Thyroid gland (tissue), 4 donors: ENCODE measurements around the gene DGKQ. TPM values are rescaled to one million over a fixed set of nuclear protein-coding genes. Genes with fewer than 3 reads are reported as not detected.

Experiments used
- DNase-seq, 2 donors: peaks; one replicate each; pipeline ENCODE4 v3.0.0-alpha.2; 2019
- H3K27ac ChIP-seq, 3 donors: fragments of 200-600 bp; sonication (generic); 1 replicate in 2 of 3; 2 replicates in 1 of 3; pipeline ENCODE4 v1.5.1; 2016 to 2019; ENCODE audit warnings: mild to moderate bottlenecking in 1 of 3, moderate library complexity in 1 of 3
- H3K27me3 ChIP-seq: fragments of 200-600 bp; sonication (generic); one replicate; pipeline ENCODE4 v1.5.1; 2019
- H3K36me3 ChIP-seq, 2 donors: fragments of 200-600 bp; sonication (generic); one replicate each; pipeline ENCODE4 v1.5.1; 2016 to 2019
- H3K4me1 ChIP-seq, 2 donors: fragments of 200-600 bp; sonication (generic); one replicate each; pipeline ENCODE4 v1.5.1; 2017 to 2019
- H3K4me3 ChIP-seq, 3 donors: fragments of 200-600 bp; sonication (generic); replicated peaks in 1 of 3; 1 replicate in 2 of 3; 2 replicates in 1 of 3; pipeline ENCODE4 v1.5.1; 2016; ENCODE audit warnings: mild to moderate bottlenecking in 1 of 3
- H3K9me3 ChIP-seq: fragments of 200-600 bp; sonication (generic); one replicate; pipeline ENCODE4 v1.5.1; 2017
- POLR2A ChIP-seq, 2 donors: fragments of 450-650 bp; IDR thresholded peaks; one replicate each; pipeline ENCODE4 v1.6.1; 2017; ENCODE audit warnings: antibody characterized with exemption in 2 of 2, mild to moderate bottlenecking in 2 of 2, moderate library complexity in 1 of 2
- WGBS, 2 donors: methylation state at CpG; one replicate each; pipeline ENCODE4 v1.1.5; 2017; 5-methylcytosine and 5-hydroxymethylcytosine counted together
- intact Hi-C: fragments of 100-400 bp; cut with DNase I; formaldehyde crosslinking; loops from one replicate; pipeline ENCODE4 v1.15.1; 2023
- total RNA-seq, 4 donors: library from RNA; depleted of rRNA; stranded (reverse); fragments of >200 nt; gene quantifications; one replicate each; pipeline ENCODE4 v1.2.3, GENCODE V29; 2016
- TF ChIP-seq, protein P1 (sequence below), 6 experiments: fragments of 200-600 bp in 3 of 6; fragments of 450-650 bp in 3 of 6; sonication (generic) in 3 of 6; IDR thresholded peaks; one replicate each; pipeline ENCODE4 v1.5.1; 2016 to 2019; ENCODE audit warnings: antibody characterized with exemption in 6 of 6, mild to moderate bottlenecking in 2 of 6, inconsistent platforms in 1 of 6, moderate library complexity in 1 of 6

DGKQ gene
- total RNA-seq, 4 donors from 2014 or later = 10.2 to 17.0 (median 11.6) TPM

DNA sequence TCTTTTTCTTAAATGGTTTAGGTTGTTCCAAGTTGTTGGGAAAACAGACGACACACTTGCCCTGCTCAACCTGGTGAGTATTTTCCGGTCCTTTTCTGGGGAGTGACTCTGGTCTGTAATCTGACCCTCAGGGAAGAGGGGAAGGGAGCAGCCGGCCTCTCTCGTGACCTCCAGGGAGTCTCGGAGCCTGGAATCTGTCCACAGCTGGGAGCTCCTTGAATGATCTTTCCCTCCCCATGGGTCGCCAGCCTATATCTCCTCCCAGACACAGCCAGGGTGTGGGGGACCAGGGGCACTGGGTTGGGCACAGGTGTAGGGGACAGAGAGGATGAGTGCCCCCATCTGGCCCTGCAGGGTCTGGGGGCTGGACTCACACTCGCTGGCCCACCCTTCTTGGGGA, 22.2 kb downstream of the DGKQ start:
- no peak overlapping the region for H3K27ac ChIP-seq
- intact Hi-C loops = no loop called here
- no peaks in the 10 kb centered on the region for H3K4me1 ChIP-seq
- no peaks in the 10 kb centered on the region for H3K9me3 ChIP-seq
- H3K27me3 ChIP-seq = no peaks in the 10 kb centered on the region
- TF ChIP-seq, protein P1, sequence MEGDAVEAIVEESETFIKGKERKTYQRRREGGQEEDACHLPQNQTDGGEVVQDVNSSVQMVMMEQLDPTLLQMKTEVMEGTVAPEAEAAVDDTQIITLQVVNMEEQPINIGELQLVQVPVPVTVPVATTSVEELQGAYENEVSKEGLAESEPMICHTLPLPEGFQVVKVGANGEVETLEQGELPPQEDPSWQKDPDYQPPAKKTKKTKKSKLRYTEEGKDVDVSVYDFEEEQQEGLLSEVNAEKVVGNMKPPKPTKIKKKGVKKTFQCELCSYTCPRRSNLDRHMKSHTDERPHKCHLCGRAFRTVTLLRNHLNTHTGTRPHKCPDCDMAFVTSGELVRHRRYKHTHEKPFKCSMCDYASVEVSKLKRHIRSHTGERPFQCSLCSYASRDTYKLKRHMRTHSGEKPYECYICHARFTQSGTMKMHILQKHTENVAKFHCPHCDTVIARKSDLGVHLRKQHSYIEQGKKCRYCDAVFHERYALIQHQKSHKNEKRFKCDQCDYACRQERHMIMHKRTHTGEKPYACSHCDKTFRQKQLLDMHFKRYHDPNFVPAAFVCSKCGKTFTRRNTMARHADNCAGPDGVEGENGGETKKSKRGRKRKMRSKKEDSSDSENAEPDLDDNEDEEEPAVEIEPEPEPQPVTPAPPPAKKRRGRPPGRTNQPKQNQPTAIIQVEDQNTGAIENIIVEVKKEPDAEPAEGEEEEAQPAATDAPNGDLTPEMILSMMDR (IDR thresholded peaks at IDR 0.05) = no peak
- TF ChIP-seq POLR2A (IDR thresholded peaks at IDR 0.05) = no peak
- H3K4me3 ChIP-seq = no peak overlapping the region
- H3K36me3 ChIP-seq = peaks cover 0 to 6% of the 10 kb centered on the region in 2 donors
- WGBS, 2 donors = 85 to 90% methylated on average over 6 to 7 of the region's 7 CpGs
- no peak for DNase-seq

DNA sequence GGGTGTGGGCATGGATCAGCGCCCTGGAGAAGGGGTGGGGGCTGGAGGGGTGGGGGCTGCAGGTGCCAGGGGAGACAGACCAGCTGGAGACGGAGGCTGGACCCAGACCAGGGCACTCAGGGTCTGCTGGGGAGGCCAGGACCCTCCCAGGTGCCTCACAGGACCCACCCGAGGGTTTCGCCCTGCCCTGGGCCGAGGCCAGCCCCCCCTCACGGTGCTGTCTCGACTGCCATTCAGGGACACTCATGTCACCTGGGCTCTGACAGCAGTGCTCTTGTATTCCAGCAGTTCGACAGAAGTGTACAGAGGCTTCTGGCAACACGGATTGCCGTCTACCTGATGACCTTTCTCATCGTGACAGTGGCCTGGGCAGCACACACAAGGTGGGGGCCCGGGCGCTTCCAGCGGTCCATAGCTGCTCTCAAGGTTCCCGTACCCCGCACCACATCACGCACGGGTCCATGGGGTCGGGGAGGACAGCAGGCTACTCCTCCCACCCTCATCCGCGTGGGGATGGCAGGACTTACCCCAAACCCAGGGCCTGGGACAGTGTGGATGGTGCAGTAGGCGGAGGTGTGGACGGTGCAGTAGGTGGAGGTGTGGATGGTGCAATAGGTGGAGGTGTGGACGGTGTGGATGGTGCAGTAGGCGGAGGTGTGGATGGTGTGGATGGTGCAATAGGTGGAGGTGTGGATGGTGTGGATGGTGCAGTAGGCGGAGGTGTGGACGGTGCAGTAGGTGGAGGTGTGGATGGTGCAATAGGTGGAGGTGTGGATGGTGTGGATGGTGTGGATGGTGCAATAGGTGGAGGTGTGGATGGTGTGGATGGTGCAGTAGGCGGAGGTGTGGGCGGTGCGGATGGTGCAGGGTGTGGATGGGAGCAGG, 23.0 kb downstream of the DGKQ start:
- Histone ChIP-seq H3K4me1 (peaks cover 2 to 6% of the 10 kb centered on the region in 2 donors), H3K4me3 (no peak overlapping the region), H3K9me3 (no peaks in the 10 kb centered on the region), H3K27me3 (no peaks in the 10 kb centered on the region), H3K27ac (no peak overlapping the region), H3K36me3 (peaks cover 0 to 6% of the 10 kb centered on the region in 2 donors)
- DNase-seq = no peak
- TF ChIP-seq POLR2A (IDR thresholded peaks at IDR 0.05) = no peak
- TF ChIP-seq, protein P1 (IDR thresholded peaks at IDR 0.05) = no peak
- intact Hi-C loops = no loop called here
- 93 to 94% methylated on average over 18 to 22 of the region's 30 CpGs for WGBS, 2 donors

DNA sequence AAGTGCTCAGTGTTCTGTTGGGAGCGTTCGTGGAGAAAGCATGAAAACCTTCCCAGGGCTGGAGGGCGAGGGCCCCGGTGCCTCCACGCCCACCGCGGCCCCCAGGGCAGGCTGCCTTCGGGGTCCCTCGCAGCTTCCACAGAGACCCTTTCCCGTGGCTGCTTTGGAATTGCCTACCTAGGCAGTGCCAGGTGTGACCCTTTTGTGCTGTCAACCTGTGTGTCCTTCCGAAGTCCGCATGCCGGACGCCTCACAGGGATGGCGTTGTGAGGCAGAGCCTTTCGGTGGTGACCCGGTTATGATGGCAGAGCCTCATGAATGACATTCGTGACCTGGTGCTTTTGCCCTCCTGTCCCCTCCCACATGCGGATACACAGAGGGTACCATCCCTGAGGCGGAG, 23.7 kb downstream of the DGKQ start:
- TF ChIP-seq, protein P1 (IDR thresholded peaks at IDR 0.05) = no peak
- no peak for TF ChIP-seq POLR2A (IDR thresholded peaks at IDR 0.05)
- 90 to 92% methylated on average over 16 to 20 of the region's 20 CpGs for WGBS, 2 donors
- Histone ChIP-seq H3K27ac (no peak overlapping the region), H3K9me3 (no peaks in the 10 kb centered on the region), H3K4me3 (no peak overlapping the region), H3K27me3 (no peaks in the 10 kb centered on the region), H3K36me3 (peaks cover 0 to 6% of the 10 kb centered on the region in 2 donors), H3K4me1 (peaks cover 6 to 8% of the 10 kb centered on the region in 2 donors)
- intact Hi-C loops = no loop called here
- no peak for DNase-seq

DNA sequence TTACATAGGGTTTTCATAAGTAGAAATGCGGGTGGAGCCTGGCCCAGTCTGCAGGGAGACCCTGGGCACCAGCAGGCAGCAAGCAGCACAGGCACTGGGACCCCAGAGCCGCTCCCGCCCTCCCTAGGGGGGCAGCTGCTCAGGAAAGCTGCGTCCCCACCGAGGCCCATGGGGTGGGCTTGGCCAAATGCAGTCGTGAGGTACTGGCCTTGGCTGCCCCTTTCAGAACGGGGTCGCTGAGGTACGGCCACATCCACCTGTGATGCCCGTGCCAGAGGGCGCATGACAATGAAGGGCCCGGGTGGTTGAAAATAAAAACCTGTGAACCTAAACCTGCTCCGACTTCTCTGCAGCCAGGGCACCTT, 24.5 kb downstream of the DGKQ start:
- intact Hi-C loops = no loop called here
- H3K9me3 ChIP-seq = no peaks in the 10 kb centered on the region

More for the DNA sequence above, 24.5 kb downstream of the DGKQ start:
- TF ChIP-seq POLR2A (IDR thresholded peaks at IDR 0.05) = no peak
- TF ChIP-seq, protein P1 (IDR thresholded peaks at IDR 0.05) = no peak
- H3K27ac ChIP-seq = no peak overlapping the region
- DNase-seq = no peak
- no peaks in the 10 kb centered on the region for H3K27me3 ChIP-seq
- no peaks in the 10 kb centered on the region for H3K36me3 ChIP-seq
- peaks cover 6 to 8% of the 10 kb centered on the region in 2 donors for H3K4me1 ChIP-seq
- H3K4me3 ChIP-seq = no peak overlapping the region
- 87 to 96% methylated on average over 8 to 12 of the region's 13 CpGs for WGBS, 2 donors
